KOPT-K1 (cell line): Measurements from ENCODE around the gene NEK1.
A peak's percentile ranks its signal among the peaks of the same experiment; 100 is the strongest.

Source experiments
- H3K27ac ChIP-seq: fragments of 200-600 bp; sonication (generic); 2 replicates; pipeline ENCODE4 v1.5.1; 2016; ENCODE audit warnings: antibody characterized with exemption, mild to moderate bottlenecking, low read depth, low read length; ENCODE audit not compliant: poor library complexity, severe bottlenecking
- H3K36me3 ChIP-seq: fragments of 200-600 bp; sonication (generic); 2 replicates; pipeline ENCODE4 v1.5.1; 2017; ENCODE audit warnings: antibody characterized with exemption, mild to moderate bottlenecking, low read length, moderate library complexity; ENCODE audit not compliant: insufficient read depth
- H3K9me3 ChIP-seq: fragments of 200-600 bp; sonication (generic); 2 replicates; pipeline ENCODE4 v1.5.1; 2017; ENCODE audit warnings: antibody characterized with exemption, low read length, mild to moderate bottlenecking; ENCODE audit not compliant: insufficient read depth, poor library complexity, severe bottlenecking

Gene NEK1

GRCh38 chr4:169618986-169619385 lies 6.6 kb upstream of the NEK1 start:
- H3K9me3 ChIP-seq, result no peaks in the 10 kb centered on the region
- H3K36me3 ChIP-seq, result no peaks in the 10 kb centered on the region
- peak overlapping the region; percentile 91 for H3K27ac ChIP-seq

GRCh38 chr4:169618286-169618685 lies 5.9 kb upstream of the NEK1 start:
- H3K27ac ChIP-seq, result peak overlapping the region; percentile 91
- no peaks in the 10 kb centered on the region for H3K9me3 ChIP-seq
- no peaks in the 10 kb centered on the region for H3K36me3 ChIP-seq

- no peaks in the 10 kb centered on the region for H3K36me3 ChIP-seq
- no peaks in the 10 kb centered on the region for H3K9me3 ChIP-seq
- H3K27ac ChIP-seq, result peak overlapping the region; percentile 25
These were observed 4.9 kb upstream of the NEK1 start for GRCh38 chr4:169617306-169617705.

- Histone ChIP-seq H3K27ac (peak overlapping the region; percentile 25), H3K9me3 (no peaks in the 10 kb centered on the region), H3K36me3 (no peaks in the 10 kb centered on the region)
These were observed 4.5 kb upstream of the NEK1 start for GRCh38 chr4:169616846-169617245.

- no peaks in the 10 kb centered on the region for H3K9me3 ChIP-seq
- no peaks in the 10 kb centered on the region for H3K36me3 ChIP-seq
- peak overlapping the region; percentile 32 for H3K27ac ChIP-seq
These were observed 3.2 kb upstream of the NEK1 start for GRCh38 chr4:169615467-169616106.

- Histone ChIP-seq H3K27ac (peak overlapping the region; percentile 89), H3K9me3 (no peaks in the 10 kb centered on the region), H3K36me3 (no peaks in the 10 kb centered on the region)
These were observed 782 bp upstream of the NEK1 start for GRCh38 chr4:169612871-169613859.

GRCh38 chr4:169611157-169611556 lies 1.2 kb downstream of the NEK1 start:
- Histone ChIP-seq H3K36me3 (no peaks in the 10 kb centered on the region), H3K27ac (peak overlapping the region; percentile 89), H3K9me3 (no peaks in the 10 kb centered on the region)

GRCh38 chr4:169604903-169605331 lies 7.5 kb downstream of the NEK1 start:
- no peaks in the 10 kb centered on the region for H3K9me3 ChIP-seq
- peaks cover 22% of the 10 kb centered on the region for H3K36me3 ChIP-seq
- H3K27ac ChIP-seq, result no peak overlapping the region

GRCh38 chr4:169604131-169604900 lies 8.1 kb downstream of the NEK1 start:
- H3K9me3 ChIP-seq, result no peaks in the 10 kb centered on the region
- H3K27ac ChIP-seq, result no peak overlapping the region
- H3K36me3 ChIP-seq, result peaks cover 27% of the 10 kb centered on the region

GRCh38 chr4:169603312-169603711 lies 9.1 kb downstream of the NEK1 start:
- no peak overlapping the region for H3K27ac ChIP-seq
- H3K36me3 ChIP-seq, result peaks cover 37% of the 10 kb centered on the region
- no peaks in the 10 kb centered on the region for H3K9me3 ChIP-seq

- H3K9me3 ChIP-seq, result no peaks in the 10 kb centered on the region
- H3K36me3 ChIP-seq, result peaks cover 51% of the 10 kb centered on the region
- no peak overlapping the region for H3K27ac ChIP-seq
These were observed 11.2 kb downstream of the NEK1 start for GRCh38 chr4:169601016-169601771.

- Histone ChIP-seq H3K9me3 (no peaks in the 10 kb centered on the region), H3K27ac (no peak overlapping the region), H3K36me3 (peaks cover 41% of the 10 kb centered on the region)
These were observed 17.7 kb downstream of the NEK1 start for GRCh38 chr4:169594560-169595195.

- no peak overlapping the region for H3K27ac ChIP-seq
- H3K36me3 ChIP-seq, result peaks cover 43% of the 10 kb centered on the region
- no peaks in the 10 kb centered on the region for H3K9me3 ChIP-seq
These were observed 19.3 kb downstream of the NEK1 start for GRCh38 chr4:169593050-169593560.

- H3K9me3 ChIP-seq, result no peaks in the 10 kb centered on the region
- H3K36me3 ChIP-seq, result peaks cover 59% of the 10 kb centered on the region
- no peak overlapping the region for H3K27ac ChIP-seq
These were observed 28.8 kb downstream of the NEK1 start for GRCh38 chr4:169583563-169583962.
